Mucosa of rectum (tissue), 2 donors: ENCODE results near the gene CPEB4.
A peak's percentile ranks its signal among the peaks of the same experiment; 100 is the strongest.

ENCODE experiments used
- H3K27ac ChIP-seq, 2 donors: one replicate each; pipeline ENCODE4 v1.7.0; 2013; ENCODE audit warnings: inconsistent platforms in 2 of 2, low read depth in 2 of 2, low read length in 2 of 2
- H3K27me3 ChIP-seq, 2 donors: one replicate each; pipeline ENCODE4 v1.7.0; 2013; ENCODE audit warnings: low read length in 2 of 2; ENCODE audit not compliant: control insufficient read depth in 2 of 2, insufficient read depth in 2 of 2
- H3K36me3 ChIP-seq, 2 donors: one replicate each; pipeline ENCODE4 v1.7.0; 2013; ENCODE audit warnings: low read length in 2 of 2; ENCODE audit not compliant: control insufficient read depth in 2 of 2, insufficient read depth in 2 of 2
- H3K4me1 ChIP-seq, 2 donors: one replicate each; pipeline ENCODE4 v1.7.0; 2013; ENCODE audit warnings: low read length in 2 of 2, mild to moderate bottlenecking in 1 of 2; ENCODE audit not compliant: control insufficient read depth in 2 of 2, insufficient read depth in 2 of 2
- H3K4me3 ChIP-seq, 2 donors: one replicate each; pipeline ENCODE4 v1.7.0; 2013; ENCODE audit warnings: low read length in 2 of 2
- H3K9ac ChIP-seq, 2 donors: one replicate each; pipeline ENCODE4 v1.7.0; 2013; ENCODE audit warnings: low read length in 2 of 2, low read depth in 1 of 2, mild to moderate bottlenecking in 1 of 2
- H3K9me3 ChIP-seq, 2 donors: one replicate each; pipeline ENCODE4 v1.7.0; 2013; ENCODE audit warnings: low read length in 2 of 2; ENCODE audit not compliant: control insufficient read depth in 2 of 2
- donor health status: healthy.
- donor health status: Normal muscosa, but diverticular disease.

Gene CPEB4

GRCh38 chr5:173973616-173973969, 85.4 kb downstream of the CPEB4 start:
- peaks cover 10% of the 10 kb centered on the region in 2 donors for H3K4me1 ChIP-seq
- H3K9ac ChIP-seq = peak overlapping the region; percentile 20 to 36
- peak overlapping the region; percentile 17 to 77 for H3K4me3 ChIP-seq
- no peaks in the 10 kb centered on the region for H3K36me3 ChIP-seq
- H3K27me3 ChIP-seq = no peaks in the 10 kb centered on the region
- H3K27ac ChIP-seq = no peak overlapping the region
- no peaks in the 10 kb centered on the region for H3K9me3 ChIP-seq

- H3K4me3 ChIP-seq = no peak overlapping the region
- no peaks in the 10 kb centered on the region for H3K36me3 ChIP-seq
- peaks cover 10% of the 10 kb centered on the region in 2 donors for H3K4me1 ChIP-seq
- no peaks in the 10 kb centered on the region for H3K27me3 ChIP-seq
- H3K9me3 ChIP-seq = no peaks in the 10 kb centered on the region
- H3K9ac ChIP-seq = no peak overlapping the region
- H3K27ac ChIP-seq = no peak overlapping the region
Observed at GRCh38 chr5:173974688-173975239, 86.6 kb downstream of the CPEB4 start.

DNA sequence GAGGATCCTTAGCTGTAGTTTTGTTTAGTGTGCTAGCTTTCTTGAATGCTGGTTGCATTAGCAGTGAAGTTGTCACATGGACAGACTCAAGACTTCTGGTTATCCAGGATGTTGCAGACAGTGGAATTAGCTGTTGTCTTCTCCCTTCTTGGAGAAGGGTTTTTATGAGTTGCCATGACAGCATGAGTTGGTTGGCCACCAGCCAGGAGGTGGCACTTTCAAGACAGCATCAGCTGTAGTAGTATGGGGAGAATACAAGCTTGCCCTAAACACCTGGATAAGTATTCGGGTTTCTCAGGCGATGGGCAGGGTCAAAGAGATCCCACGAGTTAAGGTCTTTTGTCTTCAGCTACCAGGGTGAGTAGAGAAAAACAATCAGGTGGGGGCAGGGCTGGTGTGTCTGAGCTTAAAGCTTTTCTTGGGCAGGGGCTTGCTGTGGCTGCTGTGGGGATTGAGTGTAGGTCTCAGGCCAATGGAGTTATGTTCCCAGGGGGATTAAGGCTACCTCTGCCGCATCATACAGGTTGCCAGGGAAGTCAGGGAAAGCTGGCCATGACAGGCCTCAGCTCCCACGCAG, 93.1 kb downstream of the CPEB4 start:
- H3K9ac ChIP-seq = no peak overlapping the region
- H3K27ac ChIP-seq = no peak overlapping the region
- H3K36me3 ChIP-seq = no peaks in the 10 kb centered on the region
- H3K4me3 ChIP-seq = no peak overlapping the region
- H3K4me1 ChIP-seq = no peaks in the 10 kb centered on the region
- H3K27me3 ChIP-seq = peaks cover 4 to 5% of the 10 kb centered on the region in 2 donors
- H3K9me3 ChIP-seq = no peaks in the 10 kb centered on the region

DNA sequence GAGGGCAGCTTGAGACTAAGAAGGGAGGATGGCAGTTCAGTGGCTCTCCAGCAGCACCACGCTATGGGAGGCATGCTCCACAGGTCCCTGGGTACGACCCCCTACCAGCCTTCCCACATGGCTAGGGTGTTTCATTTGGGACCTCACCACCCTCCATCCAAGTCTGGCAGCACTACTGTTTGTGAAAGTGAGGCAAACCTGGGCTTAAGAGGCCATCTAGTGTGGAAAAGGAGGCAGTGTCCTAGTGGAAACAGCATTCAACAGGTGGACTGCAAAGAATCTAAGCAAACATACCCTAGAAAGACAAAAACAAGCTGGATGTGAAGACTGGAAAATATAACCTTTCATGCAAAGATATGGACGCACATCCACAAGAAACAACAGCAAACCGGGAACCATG, 96.1 kb downstream of the CPEB4 start:
- H3K9ac ChIP-seq = no peak overlapping the region
- no peaks in the 10 kb centered on the region for H3K36me3 ChIP-seq
- H3K27ac ChIP-seq = no peak overlapping the region
- no peaks in the 10 kb centered on the region for H3K4me1 ChIP-seq
- no peak overlapping the region for H3K4me3 ChIP-seq
- H3K9me3 ChIP-seq = no peaks in the 10 kb centered on the region
- H3K27me3 ChIP-seq = peaks cover 4 to 5% of the 10 kb centered on the region in 2 donors

DNA sequence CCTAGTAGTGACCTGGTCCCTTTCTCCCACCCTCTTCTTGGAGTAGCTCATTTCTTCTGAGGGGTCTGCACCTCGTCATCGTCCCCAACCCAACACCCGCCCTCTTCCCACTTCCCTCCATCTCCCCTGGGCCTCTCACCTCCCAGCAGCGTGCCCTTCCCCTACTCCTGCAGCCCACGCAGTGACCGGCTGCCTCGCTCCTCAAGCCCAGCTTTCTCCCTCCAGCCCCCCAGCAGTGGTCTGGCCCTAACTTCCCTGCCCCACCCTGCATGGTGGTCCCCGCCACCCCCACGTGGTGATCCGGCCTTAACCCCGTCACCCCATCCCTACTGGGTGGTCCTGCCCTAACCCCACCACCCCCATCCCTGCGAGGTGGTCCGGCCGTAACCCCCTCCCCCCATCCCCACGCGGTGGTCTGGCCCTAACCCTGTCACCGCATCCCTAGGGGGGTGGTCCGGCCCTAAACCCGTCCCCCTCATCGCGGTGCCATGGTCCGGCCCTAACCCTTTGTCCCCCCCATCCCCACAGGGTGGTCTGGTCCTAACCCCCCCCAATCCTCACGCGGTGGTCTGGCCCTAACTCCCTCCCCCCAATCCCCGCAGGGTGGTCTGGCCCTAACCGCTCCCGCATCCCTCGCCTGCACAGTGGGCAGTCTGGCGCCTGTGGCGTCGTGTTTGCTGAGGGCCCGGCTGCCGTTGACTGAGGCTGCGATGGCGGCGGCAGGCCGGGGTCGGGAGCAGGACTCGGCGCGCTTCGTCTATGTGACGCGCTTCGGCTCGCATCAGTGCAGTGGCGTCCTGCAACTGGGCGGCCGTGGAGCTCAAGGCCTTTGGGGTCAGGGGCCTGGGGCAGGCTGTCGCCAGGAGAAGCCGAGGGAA, 100.6 kb downstream of the CPEB4 start, which contains the start of gene C5orf47:
Gene C5orf47 (plus strand): TSS at position 617 of the 878 bp plus-strand sequence. CDS start 94 bp downstream, at position 711.
- Histone ChIP-seq H3K4me3 (no peak within 1 kb of the TSS), H3K9ac (no peak within 1 kb of the TSS), H3K36me3 (no peaks in the 10 kb centered on the region), H3K27ac (no peak within 1 kb of the TSS), H3K9me3 (no peaks in the 10 kb centered on the region), H3K27me3 (peaks cover 0 to 2% of the 10 kb centered on the region in 2 donors), H3K4me1 (no peaks in the 10 kb centered on the region)

DNA sequence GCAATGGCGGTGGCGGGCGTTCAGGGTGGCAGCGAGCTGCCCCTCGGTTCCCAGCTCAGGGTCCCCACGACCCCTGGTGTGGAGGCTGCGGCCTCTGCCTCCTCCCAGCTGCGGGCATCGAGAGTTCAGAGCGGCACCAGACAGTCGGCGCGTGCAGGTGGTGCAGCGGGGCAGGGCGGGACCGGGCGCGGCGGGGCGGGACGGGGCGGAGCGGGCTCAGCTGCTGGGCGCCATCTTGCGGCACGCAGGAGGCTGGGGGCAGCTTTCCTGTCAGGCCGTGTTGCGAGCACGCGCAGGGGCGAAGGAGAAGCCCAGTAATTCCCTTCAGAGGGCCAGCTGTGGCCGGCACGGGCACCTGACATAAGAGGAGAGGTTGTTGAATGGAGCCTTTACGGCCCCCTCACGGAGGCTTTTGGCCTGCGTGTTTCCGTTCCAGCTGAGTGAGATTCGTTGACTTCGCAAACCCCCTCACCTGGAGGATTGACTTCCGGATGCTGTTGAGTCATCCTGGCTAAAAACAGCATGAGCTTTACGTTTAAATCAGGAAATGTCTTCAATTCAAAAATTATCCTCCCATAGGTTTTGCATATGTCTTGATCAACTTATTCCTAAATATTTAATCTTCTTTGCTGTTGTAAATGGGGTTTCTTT, 101.4 kb downstream of the CPEB4 start:
- no peaks in the 10 kb centered on the region for H3K36me3 ChIP-seq

GRCh38 chr5:173997331-173997730, 109.2 kb downstream of the CPEB4 start:
- H3K4me3 ChIP-seq = no peak overlapping the region
- peaks cover 2 to 8% of the 10 kb centered on the region in 2 donors for H3K27me3 ChIP-seq
- no peaks in the 10 kb centered on the region for H3K9me3 ChIP-seq
- no peak overlapping the region for H3K27ac ChIP-seq
- H3K36me3 ChIP-seq = no peaks in the 10 kb centered on the region
- H3K9ac ChIP-seq = no peak overlapping the region
- H3K4me1 ChIP-seq = no peaks in the 10 kb centered on the region

More for the DNA sequence above, 101.4 kb downstream of the CPEB4 start:
- Histone ChIP-seq H3K4me3 (no peak overlapping the region), H3K9me3 (no peaks in the 10 kb centered on the region), H3K27me3 (no peaks in the 10 kb centered on the region), H3K4me1 (no peaks in the 10 kb centered on the region), H3K9ac (no peak overlapping the region), H3K27ac (no peak overlapping the region)

- no peak overlapping the region for H3K27ac ChIP-seq
- H3K9me3 ChIP-seq = no peaks in the 10 kb centered on the region
- H3K4me1 ChIP-seq = no peaks in the 10 kb centered on the region
- peaks cover 2 to 8% of the 10 kb centered on the region in 2 donors for H3K27me3 ChIP-seq
- no peaks in the 10 kb centered on the region for H3K36me3 ChIP-seq
- no peak overlapping the region for H3K4me3 ChIP-seq
- no peak overlapping the region for H3K9ac ChIP-seq
Observed at GRCh38 chr5:173998531-173998930, 110.4 kb downstream of the CPEB4 start.

- H3K9ac ChIP-seq = no peak overlapping the region
- no peak overlapping the region for H3K4me3 ChIP-seq
- H3K27me3 ChIP-seq = peaks cover 2 to 8% of the 10 kb centered on the region in 2 donors
- H3K9me3 ChIP-seq = no peaks in the 10 kb centered on the region
- no peak overlapping the region for H3K27ac ChIP-seq
- H3K4me1 ChIP-seq = no peaks in the 10 kb centered on the region
- no peaks in the 10 kb centered on the region for H3K36me3 ChIP-seq
Observed at GRCh38 chr5:174000076-174000475, 111.9 kb downstream of the CPEB4 start.

- H3K27ac ChIP-seq = no peak overlapping the region
- H3K9ac ChIP-seq = no peak overlapping the region
- H3K27me3 ChIP-seq = peaks cover 2 to 4% of the 10 kb centered on the region in 2 donors
- H3K36me3 ChIP-seq = no peaks in the 10 kb centered on the region
- H3K4me1 ChIP-seq = no peaks in the 10 kb centered on the region
- H3K9me3 ChIP-seq = no peaks in the 10 kb centered on the region
- no peak overlapping the region for H3K4me3 ChIP-seq
Observed at GRCh38 chr5:174003795-174004194, 115.6 kb downstream of the CPEB4 start.
